MM.1S (cell line): ENCODE measurements around the gene MARF1.
"Not testable (repeated sequence)": the region's sequence is repeated elsewhere in the genome, so short reads cannot be mapped to it uniquely, and the experiment has no call there.

Experiments used
- DNase-seq: peaks from one replicate; pipeline ENCODE4 v3.0.0-alpha.2; 2015
- H2AFZ ChIP-seq: fragments of 300-600 bp; sonication (generic); 2 replicates; pipeline ENCODE4 v1.6.0; 2016; ENCODE audit warnings: antibody characterized with exemption, low read length
- H3F3A ChIP-seq: fragments of 300-600 bp; sonication (generic); 2 replicates; pipeline ENCODE4 v1.6.1; 2016; ENCODE audit warnings: mild to moderate bottlenecking, antibody characterized with exemption, low read length, moderate library complexity, mixed read lengths; ENCODE audit not compliant: insufficient read depth
- H3K27ac ChIP-seq: fragments of 300-600 bp; sonication (generic); 2 replicates; pipeline ENCODE4 v1.5.1; 2016; ENCODE audit warnings: mild to moderate bottlenecking, low read length
- H3K27me3 ChIP-seq: fragments of 300-600 bp; sonication (generic); replicated peaks from 2 replicates; pipeline ENCODE4 v1.6.0; 2016; ENCODE audit warnings: low read length; ENCODE audit not compliant: insufficient read depth
- H3K36me3 ChIP-seq: fragments of 300-600 bp; sonication (generic); replicated peaks from 2 replicates; pipeline ENCODE4 v1.6.1; 2016; ENCODE audit warnings: mild to moderate bottlenecking, low read length, mixed read lengths; ENCODE audit not compliant: insufficient read depth
- H3K4me1 ChIP-seq: fragments of 300-600 bp; sonication (generic); 2 replicates; pipeline ENCODE4 v1.6.1; 2016; ENCODE audit warnings: low read length, mixed read lengths
- H3K4me2 ChIP-seq: fragments of 300-600 bp; sonication (generic); 2 replicates; pipeline ENCODE4 v1.6.0; 2016; ENCODE audit warnings: low read depth, low read length
- H3K4me3 ChIP-seq: fragments of 300-600 bp; sonication (generic); 2 replicates; pipeline ENCODE4 v1.5.1; 2016; ENCODE audit warnings: low read length, mixed read lengths
- H3K79me2 ChIP-seq: fragments of 300-600 bp; sonication (generic); 2 replicates; pipeline ENCODE4 v1.6.1; 2016; ENCODE audit warnings: mixed run types, low read length, mixed read lengths
- H3K9ac ChIP-seq: fragments of 300-600 bp; sonication (generic); 2 replicates; pipeline ENCODE4 v1.6.1; 2016; ENCODE audit warnings: low read length, mixed read lengths
- H3K9me2 ChIP-seq: fragments of 300-600 bp; sonication (generic); replicated peaks from 2 replicates; pipeline ENCODE4 v1.6.1; 2016; ENCODE audit warnings: mild to moderate bottlenecking, low read length, mixed read lengths; ENCODE audit not compliant: insufficient read depth
- H3K9me3 ChIP-seq: fragments of 300-600 bp; sonication (generic); replicated peaks from 2 replicates; pipeline ENCODE4 v1.6.1; 2016; ENCODE audit warnings: mild to moderate bottlenecking, low read length, mixed read lengths; ENCODE audit not compliant: insufficient read depth
- H4K20me1 ChIP-seq: fragments of 300-600 bp; sonication (generic); 2 replicates; pipeline ENCODE4 v1.6.1; 2016; ENCODE audit warnings: mild to moderate bottlenecking, low read length, moderate library complexity, mixed read lengths; ENCODE audit not compliant: insufficient read depth
- EZH2 ChIP-seq: fragments of 300-600 bp; sonication (generic); optimal IDR thresholded peaks from 2 replicates; pipeline ENCODE3; 2017; ENCODE audit warnings: low read depth, mild to moderate bottlenecking, antibody characterized with exemption, low read length, mixed read lengths
- EZH2phosphoT487 ChIP-seq: fragments of 300-600 bp; sonication (generic); IDR thresholded peaks from 2 replicates; pipeline ENCODE4 v1.6.1; 2018; ENCODE audit warnings: antibody characterized with exemption, low read length
- TF ChIP-seq, protein P1 (sequence below): fragments of 300-600 bp; sonication (generic); IDR thresholded peaks from 2 replicates; pipeline ENCODE4 v1.5.1; 2016; ENCODE audit warnings: antibody characterized with exemption, low read length, mixed read lengths

The MARF1 gene

DNA sequence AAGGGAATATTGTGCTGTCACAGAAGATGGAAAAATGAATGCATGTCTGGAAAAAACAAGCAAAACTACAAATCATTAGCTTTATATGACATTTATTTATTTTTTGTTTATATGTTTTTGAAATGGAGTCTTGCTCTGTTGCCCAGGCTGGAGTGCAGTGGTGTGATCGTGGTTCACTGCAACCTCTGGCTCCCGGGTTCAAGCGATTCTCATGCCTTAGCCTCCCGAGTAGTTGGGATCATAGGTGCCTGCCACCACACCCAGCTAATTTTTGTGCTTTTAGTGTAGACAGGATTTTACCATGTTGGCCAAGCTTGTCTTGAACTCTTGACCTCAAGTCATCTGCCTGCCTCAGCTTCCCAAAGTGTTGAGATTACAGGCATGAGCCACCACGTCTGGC, 15.6 kb upstream of the MARF1 start:
- H3K9ac ChIP-seq = no peak overlapping the region
- H3K36me3 ChIP-seq = no peaks in the 10 kb centered on the region
- no peak overlapping the region for H3K4me2 ChIP-seq

DNA sequence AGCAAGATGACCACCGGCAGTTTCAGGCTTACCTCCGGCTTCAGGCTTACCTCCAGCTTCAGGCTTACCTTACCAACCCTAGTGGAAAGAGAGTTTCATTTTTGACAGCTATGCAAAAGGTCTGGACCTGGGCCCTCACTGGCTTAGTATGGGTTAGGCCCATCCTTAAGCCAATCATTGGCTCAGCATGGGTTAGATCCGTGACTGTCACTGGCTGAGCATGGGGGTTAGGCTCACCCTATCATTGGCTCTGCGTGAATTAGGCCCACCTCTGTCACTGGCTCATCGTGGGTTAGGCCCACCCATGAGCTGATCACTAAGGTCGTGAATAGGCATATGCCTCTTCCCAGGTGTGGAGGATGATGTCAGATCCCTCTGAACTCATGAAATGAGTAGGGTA, 15.2 kb upstream of the MARF1 start:
- H3K4me3 ChIP-seq = no peak overlapping the region
- H4K20me1 ChIP-seq = peaks cover 10% of the 10 kb centered on the region
- TF ChIP-seq EZH2 = no peak
- TF ChIP-seq, protein P1, sequence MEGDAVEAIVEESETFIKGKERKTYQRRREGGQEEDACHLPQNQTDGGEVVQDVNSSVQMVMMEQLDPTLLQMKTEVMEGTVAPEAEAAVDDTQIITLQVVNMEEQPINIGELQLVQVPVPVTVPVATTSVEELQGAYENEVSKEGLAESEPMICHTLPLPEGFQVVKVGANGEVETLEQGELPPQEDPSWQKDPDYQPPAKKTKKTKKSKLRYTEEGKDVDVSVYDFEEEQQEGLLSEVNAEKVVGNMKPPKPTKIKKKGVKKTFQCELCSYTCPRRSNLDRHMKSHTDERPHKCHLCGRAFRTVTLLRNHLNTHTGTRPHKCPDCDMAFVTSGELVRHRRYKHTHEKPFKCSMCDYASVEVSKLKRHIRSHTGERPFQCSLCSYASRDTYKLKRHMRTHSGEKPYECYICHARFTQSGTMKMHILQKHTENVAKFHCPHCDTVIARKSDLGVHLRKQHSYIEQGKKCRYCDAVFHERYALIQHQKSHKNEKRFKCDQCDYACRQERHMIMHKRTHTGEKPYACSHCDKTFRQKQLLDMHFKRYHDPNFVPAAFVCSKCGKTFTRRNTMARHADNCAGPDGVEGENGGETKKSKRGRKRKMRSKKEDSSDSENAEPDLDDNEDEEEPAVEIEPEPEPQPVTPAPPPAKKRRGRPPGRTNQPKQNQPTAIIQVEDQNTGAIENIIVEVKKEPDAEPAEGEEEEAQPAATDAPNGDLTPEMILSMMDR = no peak
- H3K4me1 ChIP-seq = peaks cover 2% of the 10 kb centered on the region; the same call in 1 of the 2 replicates
- no peak overlapping the region for H3K27ac ChIP-seq
- no peak overlapping the region for H2AFZ ChIP-seq
- no peak overlapping the region for H3K4me2 ChIP-seq
- no peaks in the 10 kb centered on the region for H3F3A ChIP-seq
- DNase-seq = no peak
- peaks cover 91% of the 10 kb centered on the region for H3K79me2 ChIP-seq
- H3K9me2 ChIP-seq = no peaks in the 10 kb centered on the region
- H3K36me3 ChIP-seq = no peaks in the 10 kb centered on the region
- no peaks in the 10 kb centered on the region for H3K27me3 ChIP-seq
- H3K9me3 ChIP-seq = no peaks in the 10 kb centered on the region
- H3K9ac ChIP-seq = no peak overlapping the region

More for the DNA sequence above, 15.6 kb upstream of the MARF1 start:
- Histone ChIP-seq H3K9me3 (no peaks in the 10 kb centered on the region), H2AFZ (no peak overlapping the region), H3K4me1 (no peaks in the 10 kb centered on the region), H3K79me2 (peaks cover 91% of the 10 kb centered on the region), H4K20me1 (peaks cover 10% of the 10 kb centered on the region), H3F3A (no peaks in the 10 kb centered on the region), H3K9me2 (no peaks in the 10 kb centered on the region), H3K27ac (no peak overlapping the region), H3K4me3 (no peak overlapping the region), H3K27me3 (no peaks in the 10 kb centered on the region)
- DNase-seq = no peak
- TF ChIP-seq, protein P1 = no peak
- TF ChIP-seq EZH2 (no peak), EZH2phosphoT487 (no peak)

DNA sequence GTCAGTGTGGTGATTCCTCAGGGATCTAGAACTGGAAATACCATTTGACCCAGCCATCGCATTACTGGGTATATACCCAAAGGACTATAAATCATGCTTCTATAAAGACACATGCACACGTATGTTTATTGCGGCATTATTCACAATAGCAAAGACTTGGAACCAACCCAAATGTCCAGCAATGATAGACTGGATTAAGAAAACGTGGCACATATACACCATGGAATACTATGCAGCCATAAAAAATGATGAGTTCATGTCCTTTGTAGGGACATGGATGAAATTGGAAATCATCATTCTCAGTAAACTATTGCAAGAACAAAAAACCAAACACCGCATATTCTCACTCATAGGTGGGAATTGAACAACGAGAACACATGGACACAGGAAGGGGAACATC, 12.6 kb upstream of the MARF1 start:
- H3K27ac ChIP-seq, H3K4me1 ChIP-seq, H3K4me3 ChIP-seq, H3K9ac ChIP-seq, DNase-seq, H3K27me3 ChIP-seq, H3K9me3 ChIP-seq, H3K9me2 ChIP-seq, H3K4me2 ChIP-seq, H3K36me3 ChIP-seq, H2AFZ ChIP-seq, H3F3A ChIP-seq: not testable (repeated sequence)
- H4K20me1 ChIP-seq = peaks cover 10% of the 10 kb centered on the region
- H3K79me2 ChIP-seq = peaks cover 93% of the 10 kb centered on the region

DNA sequence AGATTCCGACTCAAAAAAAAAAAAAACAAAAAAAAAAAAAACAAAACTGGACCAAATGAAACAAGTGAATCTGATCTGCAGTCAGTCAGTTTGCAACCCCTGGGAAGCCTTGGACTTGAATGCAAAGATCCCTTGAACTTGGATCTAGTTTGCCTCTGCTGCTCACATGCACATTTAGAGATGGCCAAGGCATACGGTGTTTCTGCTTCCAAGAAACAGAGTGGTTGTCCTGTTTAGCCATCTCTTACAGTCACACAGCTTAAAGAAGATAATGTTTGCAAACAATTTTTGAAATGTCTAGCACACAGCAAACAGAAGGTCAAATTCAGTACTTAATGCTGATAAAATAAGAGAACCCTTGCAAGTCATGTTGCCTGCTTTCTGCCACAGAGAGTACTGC, 11.6 kb upstream of the MARF1 start:
- peaks cover 12% of the 10 kb centered on the region for H3F3A ChIP-seq
- H3K27ac ChIP-seq = no peak overlapping the region
- peaks cover 10% of the 10 kb centered on the region for H4K20me1 ChIP-seq

More for the DNA sequence above, 11.6 kb upstream of the MARF1 start:
- TF ChIP-seq EZH2phosphoT487 (no peak), EZH2 (no peak)
- TF ChIP-seq, protein P1 = no peak
- H3K4me1 ChIP-seq = peaks cover 11% of the 10 kb centered on the region
- no peaks in the 10 kb centered on the region for H3K9me2 ChIP-seq
- no peak overlapping the region for H3K9ac ChIP-seq
- no peak for DNase-seq
- H3K4me2 ChIP-seq = no peak overlapping the region
- H3K4me3 ChIP-seq = no peak overlapping the region
- no peaks in the 10 kb centered on the region for H3K27me3 ChIP-seq
- no peaks in the 10 kb centered on the region for H3K9me3 ChIP-seq
- H3K79me2 ChIP-seq = peaks cover 89% of the 10 kb centered on the region
- H3K36me3 ChIP-seq = no peaks in the 10 kb centered on the region
- H2AFZ ChIP-seq = no peak overlapping the region
